ENCODE data around the gene PAK2.

- TF ChIP-seq, protein P1, sequence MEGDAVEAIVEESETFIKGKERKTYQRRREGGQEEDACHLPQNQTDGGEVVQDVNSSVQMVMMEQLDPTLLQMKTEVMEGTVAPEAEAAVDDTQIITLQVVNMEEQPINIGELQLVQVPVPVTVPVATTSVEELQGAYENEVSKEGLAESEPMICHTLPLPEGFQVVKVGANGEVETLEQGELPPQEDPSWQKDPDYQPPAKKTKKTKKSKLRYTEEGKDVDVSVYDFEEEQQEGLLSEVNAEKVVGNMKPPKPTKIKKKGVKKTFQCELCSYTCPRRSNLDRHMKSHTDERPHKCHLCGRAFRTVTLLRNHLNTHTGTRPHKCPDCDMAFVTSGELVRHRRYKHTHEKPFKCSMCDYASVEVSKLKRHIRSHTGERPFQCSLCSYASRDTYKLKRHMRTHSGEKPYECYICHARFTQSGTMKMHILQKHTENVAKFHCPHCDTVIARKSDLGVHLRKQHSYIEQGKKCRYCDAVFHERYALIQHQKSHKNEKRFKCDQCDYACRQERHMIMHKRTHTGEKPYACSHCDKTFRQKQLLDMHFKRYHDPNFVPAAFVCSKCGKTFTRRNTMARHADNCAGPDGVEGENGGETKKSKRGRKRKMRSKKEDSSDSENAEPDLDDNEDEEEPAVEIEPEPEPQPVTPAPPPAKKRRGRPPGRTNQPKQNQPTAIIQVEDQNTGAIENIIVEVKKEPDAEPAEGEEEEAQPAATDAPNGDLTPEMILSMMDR (IDR thresholded peaks at IDR 0.05), result no peak
- TF ChIP-seq JUN (CRISPR knock-in tag; IDR thresholded peaks at IDR 0.05) (no peak), TEAD4 (CRISPR knock-in tag; IDR thresholded peaks at IDR 0.05) (no peak), MAX (CRISPR knock-in tag; IDR thresholded peaks at IDR 0.05) (no peak), EMX1 (CRISPR knock-in tag; IDR thresholded peaks at IDR 0.05) (no peak), NFYB (CRISPR knock-in tag; conservative IDR thresholded peaks at IDR 0.05; ENCODE audit: low read depth) (no peak)
- TF ChIP-seq, protein P2, sequence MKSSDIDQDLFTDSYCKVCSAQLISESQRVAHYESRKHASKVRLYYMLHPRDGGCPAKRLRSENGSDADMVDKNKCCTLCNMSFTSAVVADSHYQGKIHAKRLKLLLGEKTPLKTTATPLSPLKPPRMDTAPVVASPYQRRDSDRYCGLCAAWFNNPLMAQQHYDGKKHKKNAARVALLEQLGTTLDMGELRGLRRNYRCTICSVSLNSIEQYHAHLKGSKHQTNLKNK (CRISPR knock-in tag; IDR thresholded peaks at IDR 0.05), result no peak
Measured at GRCh38 chr3:196706327-196706726, 33.3 kb upstream of the PAK2 start.

Data from WTC11 (cell line).